HG02852 (cell line): Measurements from ENCODE around the gene DNAI1.
"Not testable (repeated sequence)": the region's sequence is repeated elsewhere in the genome, so short reads cannot be mapped to it uniquely, and the experiment has no call there.

Source experiments
- ATAC-seq: cut with Tn5 transposase; IDR thresholded peaks from one replicate; pipeline ENCODE4 v1.9.1; 2021; ENCODE audit warnings: mild to moderate bottlenecking, moderate library complexity; ENCODE audit not compliant: unreplicated experiment

Gene DNAI1

GRCh38 chr9:34450644-34451043 is 8.0 kb upstream of the DNAI1 start:
- ATAC-seq, result no peak

GRCh38 chr9:34451135-34451534 is 7.5 kb upstream of the DNAI1 start:
- no peak for ATAC-seq

DNA sequence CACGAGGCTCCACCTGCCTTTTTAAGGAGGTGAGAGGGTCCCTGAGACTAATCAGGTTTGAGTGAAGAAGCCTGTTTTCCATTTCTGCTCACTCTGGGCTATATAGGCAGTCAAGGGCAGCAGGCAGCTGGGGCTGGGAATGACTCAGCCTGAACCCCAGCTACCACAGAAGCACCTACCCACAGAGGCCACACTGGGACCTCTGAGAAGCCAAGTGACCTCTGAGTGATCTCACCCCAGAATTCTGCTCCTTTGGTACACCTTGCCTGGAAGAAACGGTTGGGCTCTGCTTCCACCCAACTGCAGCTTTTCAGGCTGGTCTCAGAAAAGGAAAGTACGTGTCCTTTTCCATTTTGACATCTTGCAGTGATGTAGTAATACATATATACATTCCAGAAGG is 7.1 kb upstream of the DNAI1 start:
- ATAC-seq, result peak; percentile 85

GRCh38 chr9:34452568-34452967 is 6.0 kb upstream of the DNAI1 start:
- no peak for ATAC-seq

DNA sequence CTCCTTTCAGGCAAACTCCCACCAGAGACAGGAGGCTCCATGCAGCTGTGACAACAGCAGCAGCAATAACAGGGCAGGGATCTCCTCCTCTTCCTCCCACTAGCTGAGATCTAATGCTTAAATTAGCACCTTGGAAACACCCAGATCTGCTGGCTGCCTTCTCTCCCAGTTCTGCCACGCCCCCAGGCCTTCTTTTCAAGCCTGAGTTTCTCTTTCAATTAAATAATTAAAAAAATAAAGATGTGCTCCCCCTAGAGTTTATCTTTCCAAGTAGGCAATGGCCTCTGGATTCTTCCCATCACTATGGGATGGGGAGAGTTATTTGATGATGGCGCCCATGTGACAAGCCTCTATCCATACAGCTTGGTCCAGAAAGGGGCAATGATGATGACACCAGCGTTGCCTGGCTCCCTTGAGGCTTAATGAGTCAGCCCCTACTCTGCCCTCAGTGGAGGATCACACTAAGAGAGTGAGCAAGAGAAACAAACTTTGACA is 4.0 kb upstream of the DNAI1 start:
- no peak for ATAC-seq

DNA sequence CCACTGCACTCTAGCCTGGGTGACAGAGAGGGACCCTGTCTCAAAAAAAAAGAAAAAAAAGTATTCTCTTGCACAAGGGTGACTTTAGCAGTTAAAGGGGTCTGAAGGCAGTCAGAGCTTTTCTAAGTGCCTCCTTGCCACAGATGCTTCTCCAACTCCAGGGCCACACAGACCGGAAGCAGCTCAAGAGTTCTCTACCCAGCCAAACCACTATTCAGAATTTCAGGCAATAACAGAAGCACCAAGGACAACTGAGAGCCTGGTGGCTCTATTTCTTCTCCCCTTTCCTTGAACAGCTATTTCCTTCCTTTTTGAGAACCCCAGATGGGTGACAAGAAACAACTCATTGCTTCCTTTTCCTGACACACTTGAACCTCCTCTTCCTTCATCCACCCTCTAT is 2.5 kb upstream of the DNAI1 start:
- no peak for ATAC-seq

- ATAC-seq, result no peak
These were observed 1.9 kb upstream of the DNAI1 start for GRCh38 chr9:34456746-34457145.

DNA sequence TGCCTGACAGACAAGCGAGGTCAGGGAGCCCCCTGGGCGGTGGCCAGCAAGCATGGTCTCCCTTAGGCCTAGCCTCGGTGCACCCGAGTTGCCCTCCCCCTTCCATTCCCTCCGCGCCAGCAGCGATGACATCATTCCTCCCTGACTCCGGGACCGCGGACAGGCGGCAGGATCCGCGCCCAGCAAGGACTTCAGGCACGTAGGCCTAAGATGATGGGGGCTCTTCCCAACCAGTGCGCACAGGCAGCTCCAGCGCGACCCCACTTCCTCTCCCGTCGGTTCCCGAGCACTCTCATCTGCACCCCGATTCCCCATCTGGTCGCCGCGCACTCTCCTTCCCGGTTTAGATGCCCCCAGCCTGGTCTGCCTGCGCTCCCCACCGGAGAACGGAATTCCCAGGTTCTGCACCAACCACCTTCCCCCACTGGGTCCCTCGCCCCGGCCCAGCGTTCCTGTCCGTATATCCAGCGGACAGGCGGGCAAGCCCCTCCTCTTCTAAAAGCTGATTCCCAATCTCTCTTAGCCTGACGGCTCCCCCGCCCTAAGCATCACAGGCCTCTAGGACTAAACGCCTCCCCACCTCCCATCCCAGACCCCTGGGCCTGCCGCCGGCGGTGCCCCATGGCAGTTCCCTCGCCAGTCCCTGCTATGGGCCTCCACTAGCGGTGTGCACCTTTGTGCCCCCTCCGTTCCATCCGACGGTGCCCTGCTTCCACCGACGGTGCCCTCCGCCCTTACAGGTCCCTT is 1.2 kb upstream of the DNAI1 start:
- ATAC-seq, result no peak

GRCh38 chr9:34458959-34459340 is 345 bp downstream of the DNAI1 start:
- ATAC-seq, result no peak

DNA sequence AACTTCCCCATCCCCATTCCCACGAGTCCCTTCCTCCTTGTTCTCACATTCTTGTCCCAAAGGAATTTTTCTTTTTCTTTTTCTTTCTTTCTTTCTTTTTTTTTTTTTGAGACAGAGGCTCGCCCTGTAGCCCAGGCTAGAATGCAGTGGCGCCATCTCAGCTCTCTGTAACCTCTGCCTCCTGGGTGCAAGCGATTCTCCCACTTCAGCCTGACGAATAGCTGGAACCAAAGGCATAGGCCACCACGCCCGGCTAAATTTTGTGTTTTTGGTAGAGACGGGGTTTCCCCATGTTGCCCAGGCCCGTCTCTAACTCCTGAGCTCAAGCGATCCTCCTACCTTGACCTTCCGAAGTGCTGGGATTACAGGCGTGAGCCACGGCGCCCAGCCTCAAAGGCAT is 751 bp downstream of the DNAI1 start:
- no peak for ATAC-seq

- no peak for ATAC-seq
These were observed 1.3 kb downstream of the DNAI1 start for GRCh38 chr9:34459941-34460340.

DNA sequence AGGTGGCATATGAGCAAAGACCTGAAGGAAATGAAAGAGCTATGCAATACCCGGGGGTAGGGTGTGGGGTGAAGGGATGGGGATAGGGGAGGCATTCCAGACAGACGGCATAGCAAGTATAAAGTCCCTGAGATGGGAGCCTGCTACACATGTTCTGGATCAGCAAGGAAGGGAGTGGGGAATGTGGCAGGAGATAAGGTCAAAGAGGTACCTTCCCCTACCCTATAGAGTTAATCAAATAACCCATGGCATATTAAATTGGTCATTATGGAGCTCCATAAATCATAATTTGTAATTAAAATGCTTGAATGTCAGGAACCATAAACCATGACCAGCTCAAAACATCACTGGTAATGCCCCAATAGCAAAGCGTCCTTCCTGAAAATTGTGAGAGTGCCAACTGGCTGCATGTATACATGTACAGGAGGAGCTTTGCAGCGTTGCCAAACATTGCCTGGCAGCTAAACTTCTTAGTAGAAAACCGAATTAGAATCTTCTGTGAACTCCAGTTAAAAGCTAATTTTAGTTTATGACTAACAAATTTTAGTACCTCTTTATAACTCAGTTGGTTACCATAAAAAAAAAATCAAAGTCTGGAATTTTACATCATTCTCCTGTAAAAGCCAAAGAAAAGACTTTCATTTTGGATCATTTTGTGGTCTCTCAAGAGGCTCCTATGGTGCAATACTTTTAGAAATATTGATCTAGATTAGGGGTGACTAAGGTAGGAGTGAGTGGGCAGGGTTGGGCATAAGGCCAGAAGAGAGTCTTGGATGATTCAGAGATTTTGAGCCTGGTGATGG is 4.7 kb downstream of the DNAI1 start:
- no peak for ATAC-seq

- no peak for ATAC-seq
These were observed 5.3 kb downstream of the DNAI1 start for GRCh38 chr9:34463901-34464232.

DNA sequence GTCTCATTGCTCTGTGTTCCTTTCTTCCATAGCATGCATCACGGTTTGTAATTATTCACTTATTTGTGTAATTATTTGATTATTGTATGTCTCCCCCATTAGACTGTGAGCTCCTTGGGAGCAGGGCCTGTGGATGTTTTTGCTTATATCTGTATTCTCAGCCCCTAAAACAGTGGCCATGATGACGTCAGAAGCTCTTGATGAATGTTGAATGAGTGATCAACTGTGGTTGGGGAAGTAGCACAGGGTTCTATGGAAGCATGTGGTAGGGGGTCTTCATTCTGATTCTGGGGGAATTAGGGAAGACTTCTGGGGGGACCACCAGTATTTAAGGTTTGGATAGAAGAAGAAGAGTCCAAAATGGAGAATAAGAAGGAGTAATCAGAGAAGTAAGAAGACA is 6.0 kb downstream of the DNAI1 start:
- no peak for ATAC-seq

DNA sequence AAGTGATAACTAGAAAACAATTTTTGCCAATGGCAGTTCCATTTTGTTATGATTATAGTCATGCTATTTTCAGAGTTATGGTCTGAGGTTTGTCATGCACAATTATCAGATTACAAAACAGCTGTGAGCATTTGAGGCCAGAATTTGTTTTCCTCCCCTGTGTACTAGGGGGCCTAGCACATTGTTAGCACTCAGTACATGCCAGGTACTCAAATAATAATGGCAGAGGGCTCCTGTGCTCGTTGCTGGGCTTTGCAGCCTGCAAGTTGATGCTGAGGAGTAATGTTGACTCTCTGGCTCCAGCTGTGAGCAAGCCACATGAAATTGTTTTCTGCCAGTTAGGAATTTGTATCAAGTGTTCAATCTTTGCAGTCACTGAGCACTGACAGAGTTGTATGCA is 6.9 kb downstream of the DNAI1 start:
- no peak for ATAC-seq

GRCh38 chr9:34475097-34475496 is 16.5 kb downstream of the DNAI1 start:
- no peak for ATAC-seq

DNA sequence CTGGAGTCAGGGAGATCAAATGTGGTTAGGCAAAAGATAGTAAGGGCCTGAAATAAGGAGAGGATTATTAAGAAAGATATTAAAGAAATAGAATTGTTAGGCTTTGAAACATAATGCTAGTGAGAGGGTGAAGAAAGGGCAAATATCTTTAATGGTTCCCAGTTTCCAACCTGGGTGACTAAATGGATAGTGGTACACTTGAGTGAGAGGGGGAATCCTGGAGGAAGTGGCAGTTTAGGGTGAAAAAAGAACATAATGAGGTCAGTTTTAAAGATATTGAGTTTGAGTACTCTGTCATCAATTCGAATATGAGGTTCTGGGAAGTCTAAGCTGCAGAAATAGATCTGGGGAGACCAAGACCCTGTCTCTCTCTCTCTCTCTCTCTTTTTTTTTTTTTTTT is 18.9 kb downstream of the DNAI1 start:
- no peak for ATAC-seq

- no peak for ATAC-seq
These were observed 20.8 kb downstream of the DNAI1 start for GRCh38 chr9:34479431-34479866.

DNA sequence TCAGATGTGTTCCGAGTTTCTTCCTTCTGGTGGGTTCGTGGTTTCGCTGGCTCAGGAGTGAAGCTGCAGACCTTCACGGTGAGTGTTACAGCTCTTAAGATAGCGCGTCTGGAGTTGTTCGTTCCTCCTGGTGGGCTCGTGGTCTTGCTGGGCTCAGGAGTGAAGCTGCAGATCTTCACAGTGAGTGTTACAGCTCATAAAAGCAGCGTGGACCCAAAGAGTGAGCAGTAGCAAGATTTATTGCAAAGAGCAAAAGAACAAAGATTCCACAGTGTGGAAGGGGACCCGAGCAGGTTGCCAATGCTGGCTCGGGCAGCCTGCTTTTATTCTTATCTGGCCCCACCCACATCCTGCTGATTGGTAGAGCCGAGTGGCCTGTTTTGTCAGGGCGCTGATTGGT is 23.0 kb downstream of the DNAI1 start:
- not testable (repeated sequence) for ATAC-seq

DNA sequence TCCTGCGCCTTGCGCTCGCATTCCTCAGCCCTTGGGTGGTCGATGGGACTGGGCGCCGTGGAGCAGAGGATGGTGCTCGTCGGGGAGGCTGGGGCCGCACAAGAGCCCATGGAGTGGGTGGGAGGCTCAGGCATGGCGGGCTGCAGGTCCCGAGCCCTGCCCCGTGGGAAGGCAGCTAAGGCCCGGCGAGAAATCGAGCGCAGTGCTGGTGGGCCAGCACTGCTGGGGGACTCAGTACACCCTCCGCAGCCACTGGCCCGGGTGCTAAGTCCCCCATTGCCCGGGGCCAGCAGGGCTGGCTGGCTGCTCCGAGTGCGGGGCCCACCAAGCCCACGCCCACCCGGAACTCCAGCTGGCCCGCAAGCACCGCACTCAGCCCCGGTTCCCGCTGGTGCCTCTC is 24.1 kb downstream of the DNAI1 start:
- not testable (repeated sequence) for ATAC-seq

- ATAC-seq, result no peak
These were observed 26.1 kb downstream of the DNAI1 start for GRCh38 chr9:34484678-34485077.

GRCh38 chr9:34485822-34486221 is 27.2 kb downstream of the DNAI1 start:
- ATAC-seq, result no peak
